Stimulated activated CD8-positive, alpha-beta memory T cell treated with anti-CD3 and anti-CD28 coated beads, Interleukin-7, amount 100 ng/mL, for 48 hours (primary cell): Measurements from ENCODE around the gene TXLNA.

Source experiments
- DNase-seq, 2 donors: peaks; one replicate each; pipeline ENCODE4 v3.0.0-alpha.2; 2020; ENCODE audit warnings: low read depth in 1 of 2; ENCODE audit errors: extremely low read depth in 1 of 2

The TXLNA gene

DNA sequence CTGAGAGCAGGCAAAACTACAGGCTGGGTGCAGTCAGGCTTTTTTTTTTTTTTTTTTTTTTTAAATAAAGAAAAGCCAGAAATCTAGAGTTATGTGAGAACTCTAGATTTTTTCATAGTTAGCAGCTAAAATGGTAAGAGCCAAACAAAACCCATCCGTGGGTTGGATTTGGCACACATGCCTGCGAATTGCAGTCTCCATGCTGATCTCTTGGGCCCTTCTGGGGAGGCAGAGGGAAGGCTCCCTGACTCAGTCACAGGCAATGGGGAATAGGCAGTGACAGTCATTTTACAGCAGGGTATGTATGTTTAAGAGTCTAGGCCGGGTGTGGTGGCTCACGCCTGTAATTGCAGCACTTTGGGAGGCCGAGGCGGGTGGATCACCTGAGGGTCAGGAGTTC, 2.6 kb downstream of the TXLNA start:
- DNase-seq = no peak

DNA sequence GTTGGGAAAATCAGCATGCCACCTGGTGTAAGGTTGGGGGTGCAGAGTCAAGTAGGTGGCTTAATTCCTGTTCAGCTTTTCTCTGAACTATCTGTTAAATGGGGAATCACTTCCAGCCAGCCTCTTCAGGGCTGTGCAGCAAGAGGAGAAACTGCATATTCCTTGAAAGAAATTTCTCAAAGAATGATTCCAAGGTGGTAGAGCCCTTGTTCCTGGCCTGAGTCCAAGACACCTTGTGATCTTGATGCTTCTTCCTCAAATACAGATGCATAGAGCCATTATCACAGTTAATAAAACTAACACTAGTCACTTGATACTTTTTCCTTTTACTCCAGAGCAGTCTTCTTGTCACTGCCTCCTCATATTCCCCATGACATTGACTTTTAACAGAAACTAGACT, 5.2 kb downstream of the TXLNA start:
- no peak for DNase-seq

DNA sequence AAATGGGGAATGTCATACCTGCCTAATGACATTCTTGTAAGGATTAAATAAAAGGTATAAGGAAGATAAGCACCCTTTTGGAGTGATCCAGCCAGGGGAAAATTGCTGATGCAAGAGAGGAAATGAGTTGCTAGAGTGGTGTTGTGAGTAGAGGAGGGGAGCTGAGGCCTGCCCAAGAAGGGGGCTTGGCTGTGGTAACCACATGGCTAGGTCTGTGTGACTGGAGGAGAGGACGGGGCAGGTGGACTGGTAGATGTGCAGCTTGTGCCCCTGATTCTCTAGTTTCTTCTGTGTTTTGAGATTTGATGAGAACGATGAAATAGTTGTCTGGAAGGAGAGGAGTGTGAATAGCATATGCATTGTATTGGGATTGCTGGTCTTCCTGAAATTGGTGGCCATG, 6.6 kb downstream of the TXLNA start:
- no peak for DNase-seq

DNA sequence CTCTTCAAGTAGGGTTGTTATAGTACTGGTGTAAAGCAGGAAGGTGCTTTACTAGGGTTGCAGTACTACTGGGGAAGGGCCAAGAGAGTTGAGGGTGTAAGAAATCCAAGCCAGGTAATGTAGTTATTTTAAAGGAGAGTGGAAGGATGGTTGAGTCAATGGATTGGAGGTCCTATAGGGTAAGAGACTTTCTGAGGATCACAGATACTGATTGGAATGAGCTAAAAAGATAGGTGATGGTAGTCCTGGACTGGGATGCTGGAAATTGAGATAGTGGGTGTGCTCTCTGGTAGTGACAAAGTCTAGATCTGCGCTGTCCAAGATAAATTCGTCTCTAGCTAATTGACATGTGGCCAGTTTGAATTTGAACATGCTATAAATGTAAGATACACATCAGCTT, 7.0 kb downstream of the TXLNA start:
- DNase-seq = no peak

DNA sequence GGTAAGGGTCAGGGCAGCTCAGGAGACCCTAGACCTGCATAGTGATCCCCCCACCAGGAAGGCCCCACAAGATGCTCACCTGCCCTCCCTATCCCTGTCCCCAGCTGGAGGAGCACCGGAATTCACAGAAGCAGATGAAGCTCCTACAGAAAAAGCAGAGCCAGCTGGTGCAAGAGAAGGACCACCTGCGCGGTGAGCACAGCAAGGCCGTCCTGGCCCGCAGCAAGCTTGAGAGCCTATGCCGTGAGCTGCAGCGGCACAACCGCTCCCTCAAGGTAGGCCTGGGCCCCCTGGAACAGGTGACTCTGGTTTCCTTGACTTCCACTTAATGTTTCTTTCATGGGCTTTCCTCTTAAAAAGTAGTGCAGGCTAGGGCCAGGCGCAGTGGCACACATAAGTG, 8.4 kb downstream of the TXLNA start:
- DNase-seq = no peak

DNA sequence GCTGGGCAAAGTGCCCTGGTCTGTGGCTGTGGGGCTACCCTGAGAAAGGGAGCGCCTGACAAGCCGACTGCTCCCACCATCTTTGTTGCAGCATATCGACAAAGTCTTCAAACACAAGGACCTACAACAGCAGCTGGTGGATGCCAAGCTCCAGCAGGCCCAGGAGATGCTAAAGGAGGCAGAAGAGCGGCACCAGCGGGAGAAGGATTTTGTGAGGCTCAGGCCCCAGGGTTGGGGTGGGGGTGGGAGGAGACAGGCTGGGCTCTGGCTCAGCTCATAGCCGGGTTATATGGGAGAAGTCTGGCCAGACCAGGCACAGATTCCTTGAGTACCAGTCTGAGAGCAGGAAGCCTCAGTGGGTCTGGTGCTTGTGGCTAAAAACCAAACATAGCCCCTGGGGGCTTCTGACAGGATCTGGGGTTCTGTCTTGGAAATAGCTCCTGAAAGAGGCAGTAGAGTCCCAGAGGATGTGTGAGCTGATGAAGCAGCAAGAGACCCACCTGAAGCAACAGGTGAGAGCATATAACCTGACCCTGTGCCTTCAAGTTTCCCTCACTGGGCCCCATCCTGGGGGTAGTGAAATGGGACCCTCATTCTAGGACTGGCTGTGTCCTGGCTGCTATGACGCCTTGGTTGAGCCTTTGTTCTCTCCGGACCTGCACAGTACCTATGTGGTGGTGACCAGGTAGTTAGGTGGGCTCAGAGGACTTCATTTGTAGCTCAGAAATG, 12.9 kb downstream of the TXLNA start:
- no peak for DNase-seq

DNA sequence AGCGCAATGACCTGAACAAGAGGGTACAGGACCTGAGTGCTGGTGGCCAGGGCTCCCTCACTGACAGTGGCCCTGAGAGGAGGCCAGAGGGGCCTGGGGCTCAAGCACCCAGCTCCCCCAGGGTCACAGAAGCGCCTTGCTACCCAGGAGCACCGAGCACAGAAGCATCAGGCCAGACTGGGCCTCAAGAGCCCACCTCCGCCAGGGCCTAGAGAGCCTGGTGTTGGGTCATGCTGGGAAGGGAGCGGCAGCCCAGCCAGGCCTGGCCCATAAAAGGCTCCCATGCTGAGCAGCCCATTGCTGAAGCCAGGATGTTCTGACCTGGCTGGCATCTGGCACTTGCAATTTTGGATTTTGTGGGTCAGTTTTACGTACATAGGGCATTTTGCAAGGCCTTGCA, 15.5 kb downstream of the TXLNA start:
- no peak for DNase-seq

DNA sequence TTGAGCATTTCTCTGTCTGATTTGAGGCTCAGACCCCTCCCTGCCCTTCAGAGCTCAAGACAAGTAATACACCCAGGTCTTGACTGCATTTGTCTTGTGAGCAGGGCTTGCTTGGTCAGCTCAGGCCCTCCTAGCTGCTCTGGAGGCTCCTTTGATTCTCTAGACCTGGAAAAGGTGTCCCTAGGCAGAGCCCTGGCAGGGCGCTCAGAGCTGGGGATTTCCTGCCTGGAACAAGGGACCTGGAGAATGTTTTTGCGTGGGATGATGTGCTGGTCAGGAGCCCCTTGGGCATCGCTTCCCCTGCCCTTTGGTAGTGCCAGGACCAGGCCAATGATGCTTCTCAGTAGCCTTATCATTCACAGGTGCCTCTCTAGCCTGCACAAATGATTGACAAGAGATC, 16.1 kb downstream of the TXLNA start:
- DNase-seq = no peak

DNA sequence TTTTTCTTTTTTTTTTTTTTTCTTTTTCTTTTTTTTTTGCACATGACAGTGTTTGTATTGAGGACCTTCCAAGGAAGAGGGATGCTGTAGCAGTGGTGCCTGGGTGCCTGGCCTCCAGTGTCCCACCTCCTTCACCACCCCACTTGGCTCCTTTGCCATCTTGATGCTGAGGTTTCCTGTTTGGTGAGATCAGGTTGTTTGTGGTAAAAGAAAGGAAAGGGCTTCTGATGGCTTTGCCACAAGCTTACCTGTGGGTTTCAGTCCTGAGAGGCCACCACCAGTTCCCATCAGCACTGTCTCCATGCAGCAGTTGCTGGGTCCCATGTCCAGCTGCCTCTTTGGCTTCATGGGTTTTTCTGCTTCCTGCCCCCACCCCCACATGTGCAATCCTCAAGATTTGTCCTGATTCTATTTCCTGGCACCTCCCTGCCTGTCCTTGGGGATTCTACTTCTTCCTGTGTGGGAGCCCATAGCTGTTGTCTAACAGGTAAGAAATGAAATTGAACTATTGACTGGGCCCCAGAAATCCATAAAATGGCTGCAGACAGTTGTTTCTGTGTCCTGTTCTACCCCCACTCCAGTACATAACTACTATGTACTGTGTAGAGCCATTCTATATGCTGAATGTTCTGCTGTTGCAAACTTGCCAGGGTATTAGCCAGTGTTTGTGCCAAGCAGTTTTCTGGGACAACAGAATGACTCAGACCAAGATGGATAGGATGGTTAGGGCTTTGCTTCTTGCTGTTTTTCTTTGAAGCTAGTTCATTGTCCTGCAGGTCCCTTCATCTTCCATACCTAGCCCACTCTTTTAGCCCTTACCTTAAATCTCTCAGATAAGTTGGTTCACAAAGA, 16.7 kb downstream of the TXLNA start:
- no peak for DNase-seq

DNA sequence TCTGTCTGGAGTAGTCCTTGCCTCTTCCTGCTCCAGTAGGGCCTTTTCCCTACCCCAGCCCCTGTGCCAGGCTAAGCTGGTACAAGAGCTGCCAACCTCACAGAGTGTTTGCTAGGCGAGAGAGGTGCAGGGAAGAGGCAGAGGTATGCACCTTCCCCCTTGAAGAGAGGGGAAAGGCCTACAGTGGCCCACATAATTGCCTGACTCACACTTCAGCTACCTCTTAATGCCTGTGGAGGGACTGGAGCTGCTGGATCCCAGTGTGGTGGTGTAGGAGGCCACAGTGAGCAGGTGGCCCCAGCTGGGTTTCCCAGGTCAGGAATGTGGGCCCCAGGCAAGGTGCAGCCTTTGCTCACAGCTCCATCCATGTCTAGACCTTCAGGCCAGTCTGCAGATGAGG, 17.6 kb downstream of the TXLNA start:
- no peak for DNase-seq

DNA sequence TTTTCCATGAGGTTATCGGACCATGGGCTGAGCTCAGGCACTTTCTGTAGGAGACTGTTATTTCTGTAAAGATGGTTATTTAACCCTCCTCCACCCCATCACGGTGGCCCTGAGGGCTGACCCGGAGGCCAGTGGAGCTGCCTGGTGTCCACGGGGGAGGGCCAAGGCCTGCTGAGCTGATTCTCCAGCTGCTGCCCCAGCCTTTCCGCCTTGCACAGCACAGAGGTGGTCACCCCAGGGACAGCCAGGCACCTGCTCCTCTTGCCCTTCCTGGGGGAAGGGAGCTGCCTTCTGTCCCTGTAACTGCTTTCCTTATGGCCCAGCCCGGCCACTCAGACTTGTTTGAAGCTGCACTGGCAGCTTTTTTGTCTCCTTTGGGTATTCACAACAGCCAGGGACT, 18.4 kb downstream of the TXLNA start:
- DNase-seq = no peak

DNA sequence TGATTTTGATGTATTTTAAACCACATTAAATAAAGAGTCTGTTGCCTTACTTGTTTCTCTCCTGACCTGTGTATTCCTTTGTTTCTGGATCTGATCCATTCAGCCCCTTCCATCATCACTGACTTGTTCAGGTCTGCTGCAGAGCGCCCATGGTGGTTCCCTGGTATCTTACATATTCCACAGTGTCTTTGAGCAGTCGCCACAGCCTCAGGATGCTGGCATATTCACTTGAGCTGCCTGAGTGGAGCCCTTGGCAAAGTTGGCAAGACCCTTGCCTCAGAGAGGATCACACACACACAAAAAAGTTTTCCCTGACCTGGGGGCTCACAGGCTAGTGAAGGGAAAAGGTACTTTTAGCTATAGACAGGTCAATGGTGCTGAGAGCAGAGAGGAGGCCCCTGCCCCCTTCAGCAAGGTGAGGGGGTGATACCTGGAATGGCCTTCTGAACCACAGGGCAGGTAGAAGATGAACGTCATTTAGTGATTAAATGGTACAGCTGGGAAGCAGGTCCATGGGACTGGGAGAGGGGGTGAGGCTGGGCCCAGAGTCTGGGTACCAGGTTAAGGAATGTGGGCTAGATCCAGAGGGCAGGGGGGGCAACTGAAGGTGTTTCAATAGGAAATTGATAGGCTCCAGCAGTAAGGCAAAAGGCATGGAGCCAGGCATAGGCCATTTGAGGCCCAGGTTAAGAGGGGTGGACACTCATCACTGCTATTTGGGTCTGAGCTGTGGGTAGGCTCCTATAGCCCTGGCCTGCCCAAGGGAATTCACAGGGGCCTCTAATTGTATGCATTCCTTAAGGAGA, 19.0 kb downstream of the TXLNA start:
- DNase-seq = no peak

DNA sequence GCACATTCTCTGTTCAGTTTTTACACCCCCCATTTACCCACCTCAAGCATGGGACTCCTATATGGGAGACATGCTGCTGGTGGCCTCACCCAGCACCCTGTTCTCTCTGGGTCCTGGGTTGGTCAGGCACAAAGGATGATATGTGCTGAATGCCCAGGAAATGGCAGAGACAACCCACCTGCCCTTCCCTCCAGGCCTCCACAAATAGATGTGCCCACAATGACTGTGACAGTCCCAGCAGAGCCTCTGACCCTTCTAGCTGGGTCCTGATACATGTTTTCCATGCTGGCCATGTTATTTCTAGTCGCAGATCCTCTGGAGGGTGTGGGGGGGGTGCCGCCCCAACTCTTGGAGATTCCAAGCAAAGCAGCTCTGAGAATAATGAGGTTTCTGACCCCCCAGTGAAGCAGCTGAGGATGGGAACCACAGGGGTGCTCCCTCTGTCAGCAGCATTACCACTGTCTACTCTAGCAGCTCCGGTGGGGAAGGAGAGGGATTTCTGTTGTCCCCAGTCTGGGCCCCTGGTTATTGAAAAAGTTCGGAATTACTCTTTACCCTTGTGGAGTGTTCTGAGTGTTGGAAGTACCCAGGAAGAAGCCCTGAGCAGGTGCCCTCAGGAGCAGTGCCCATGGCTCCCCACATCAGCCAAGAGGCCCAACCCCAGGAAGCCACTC, 19.7 kb downstream of the TXLNA start:
- DNase-seq = no peak

DNA sequence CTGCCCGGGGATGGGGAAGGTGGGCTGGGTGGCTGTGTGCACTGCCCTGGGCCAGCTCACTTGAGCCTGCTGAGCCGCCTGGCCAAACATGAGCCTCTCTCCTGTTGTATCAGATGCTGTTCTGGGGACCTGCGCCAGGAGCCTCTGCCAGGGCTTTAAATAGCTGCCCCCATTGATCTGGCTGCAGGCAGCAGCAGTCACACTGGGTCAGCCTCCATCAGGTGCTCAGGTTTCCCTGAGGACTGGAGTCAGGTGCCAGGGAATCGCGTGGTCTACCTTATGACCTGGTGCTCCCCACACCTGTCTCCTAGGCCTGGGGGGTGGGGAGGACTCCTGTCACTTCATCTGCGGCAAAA, 20.2 kb downstream of the TXLNA start:
- no peak for DNase-seq

DNA sequence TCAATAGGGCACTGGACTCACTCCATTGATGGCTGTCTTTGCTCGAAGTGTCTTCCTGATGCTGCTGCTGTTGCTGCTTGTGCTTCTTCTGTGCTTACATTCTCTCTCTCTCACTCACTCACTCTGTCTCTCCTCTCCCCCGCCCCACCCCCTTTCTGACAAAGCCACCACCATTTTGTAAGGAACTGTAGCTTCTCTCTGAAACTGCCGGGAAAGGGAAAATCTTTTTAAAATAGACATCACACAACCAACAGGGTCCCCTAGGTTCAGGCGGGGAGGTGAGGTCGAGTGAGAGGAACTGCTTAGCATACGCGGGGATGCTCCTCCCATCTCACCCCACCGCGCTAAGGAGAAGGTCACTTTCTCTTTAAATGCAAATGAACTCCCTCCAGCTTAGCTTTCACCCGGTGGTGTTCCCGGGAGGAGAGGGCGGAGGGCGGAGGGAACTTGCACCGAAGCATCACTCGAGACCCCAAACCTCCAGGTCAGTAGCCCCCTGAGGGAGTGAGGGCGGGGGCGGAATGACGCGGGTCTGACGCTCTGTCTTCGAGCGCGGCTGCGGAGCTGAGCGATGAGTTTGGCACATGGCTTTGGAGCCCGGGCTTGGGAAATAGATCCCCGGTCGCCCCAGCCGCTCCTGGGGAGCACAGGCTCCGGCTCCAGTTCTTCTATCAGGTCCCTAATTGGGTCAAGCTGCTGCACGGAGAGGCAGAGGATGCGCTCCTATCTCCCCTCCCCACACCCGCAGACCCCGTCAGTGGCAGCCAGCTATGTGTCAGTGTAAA, 20.9 kb downstream of the TXLNA start, which contains the start of gene CCDC28B:
Gene CCDC28B (plus strand): TSS at position 370 of the 785 bp plus-strand sequence. CDS start 1,341 bp downstream, outside the sequence.
- DNase-seq = peak in 1 of 2 donors; percentile 25

DNA sequence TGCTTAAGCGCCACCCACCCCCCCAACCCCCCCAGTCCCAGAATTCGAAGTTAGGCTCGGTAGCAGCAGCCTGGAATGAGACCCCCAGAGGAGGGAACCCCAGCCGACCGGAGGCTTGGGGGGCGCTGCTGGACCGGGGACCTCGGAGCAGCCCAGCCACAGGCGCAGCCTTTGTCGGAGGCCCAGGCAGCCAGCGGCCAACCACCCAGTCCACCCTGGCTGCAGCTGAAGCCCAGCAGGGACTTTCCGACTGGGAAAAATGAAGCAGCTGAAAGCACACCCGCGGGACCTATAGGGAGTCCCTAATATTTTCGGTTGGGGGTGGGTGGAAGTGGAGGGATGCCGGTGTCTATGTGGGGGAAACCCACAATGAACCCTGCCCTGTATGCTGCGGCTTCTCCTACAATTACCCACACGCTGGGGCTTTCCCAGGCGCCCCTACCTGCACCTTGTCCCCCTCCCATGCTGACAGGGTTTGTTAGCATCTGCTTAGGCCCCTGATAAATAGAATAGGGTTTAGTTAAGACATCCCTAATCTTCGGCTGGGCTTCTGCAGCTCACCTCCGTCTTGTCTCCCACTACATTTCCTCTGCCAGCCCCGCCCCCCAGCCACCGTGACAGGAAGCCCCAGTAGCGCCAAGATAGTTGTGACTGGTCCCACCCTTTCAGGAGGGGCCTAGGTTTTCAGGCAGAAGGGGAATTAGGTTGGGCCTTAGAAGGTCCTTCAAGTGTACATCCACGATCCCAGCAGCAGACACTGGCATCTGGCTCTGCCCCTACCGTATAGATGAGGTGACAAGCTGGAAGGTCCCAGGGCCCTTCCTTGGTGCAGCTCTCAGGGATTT, 21.8 kb downstream of the TXLNA start:
- peak; percentile 69 to 82 for DNase-seq

DNA sequence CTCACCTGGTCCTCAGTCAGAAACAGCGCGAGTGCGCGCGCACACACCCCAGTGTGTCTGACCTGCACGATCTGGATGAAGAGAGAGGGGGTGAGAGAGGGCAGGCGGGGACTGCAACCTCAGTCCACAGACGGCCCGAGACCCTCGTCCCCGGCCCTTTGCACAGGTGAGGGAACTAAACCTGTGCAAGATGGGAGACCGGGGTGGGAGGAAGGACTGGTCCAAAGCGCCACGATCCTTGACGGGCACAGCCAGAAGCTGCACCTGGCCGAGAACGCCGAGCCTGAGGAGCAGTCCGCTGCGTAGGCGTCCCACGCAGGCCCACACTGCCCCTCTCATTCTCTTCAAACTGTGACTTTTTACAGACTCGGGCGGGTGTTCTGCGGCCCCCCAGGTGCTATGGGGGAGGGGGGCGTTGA, 25.5 kb downstream of the TXLNA start:
- no peak for DNase-seq

DNA sequence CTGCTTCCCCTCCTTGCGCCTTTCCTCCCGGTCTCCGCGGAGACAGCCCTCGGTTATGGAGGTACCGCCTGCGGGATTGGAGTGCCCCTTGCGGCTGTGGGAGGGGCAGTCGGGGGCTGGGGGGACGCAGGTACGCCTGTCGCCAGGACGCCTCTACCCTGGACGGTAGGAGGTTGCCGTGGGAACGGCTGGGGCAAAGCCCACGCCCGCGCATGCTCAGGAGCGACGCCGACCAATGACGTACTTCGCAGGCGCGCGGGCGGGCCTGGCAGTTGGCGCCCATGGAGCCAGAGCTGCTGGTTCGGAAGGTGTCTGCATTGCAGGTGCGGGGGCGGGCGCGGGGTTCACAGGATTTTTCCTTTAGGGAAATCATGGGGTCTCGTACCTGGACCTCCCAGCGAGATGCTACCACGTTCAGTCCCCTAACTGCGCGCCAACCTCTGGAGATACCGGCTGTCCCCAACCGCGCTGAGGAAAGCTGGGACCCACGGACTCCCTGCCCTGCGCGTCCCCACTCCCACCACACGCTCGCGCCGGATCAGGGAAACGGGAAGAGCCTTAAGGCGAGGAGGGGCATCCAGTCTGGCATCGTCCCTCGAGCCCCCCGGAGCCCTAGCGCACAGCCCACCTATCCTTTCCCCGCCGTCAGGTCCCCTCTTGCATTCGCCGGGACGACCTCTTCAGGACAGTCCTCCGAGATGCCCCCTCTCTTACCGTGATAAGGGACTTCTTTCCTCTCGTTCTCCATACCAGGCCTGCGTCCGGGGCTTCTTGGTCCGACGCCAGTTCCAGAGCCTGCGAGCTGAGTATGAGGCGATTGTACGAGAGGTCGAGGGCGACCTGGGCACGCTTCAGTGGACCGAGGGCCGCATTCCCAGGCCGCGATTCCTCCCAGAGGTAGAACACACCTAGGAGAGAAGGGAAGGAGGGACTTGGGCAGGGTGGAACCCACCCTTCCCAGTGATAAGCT, 26.2 kb downstream of the TXLNA start, which contains the start of gene IQCC:
Gene IQCC (plus strand): TSS at position 271 of the 970 bp plus-strand sequence. CDS start 11 bp downstream, at position 282.
- DNase-seq = peak; percentile 71 to 76
